Activated naive CD4-positive, alpha-beta T cell treated with anti-CD3 and anti-CD28 coated beads for 36 hours (primary cell): ENCODE data around the gene SAG. TPM values are rescaled to one million over a fixed set of nuclear protein-coding genes. Genes with fewer than 3 reads are reported as not detected.

Experiments
- CTCF ChIA-PET: fragments of 350-600 bp; sonication (Branson Sonifier 250); formaldehyde crosslinking; loops from one replicate; lab custom pipeline; 2021; ENCODE audit warnings: antibody characterized with exemption; lab: Charles Lee
- DNase-seq: peaks from one replicate; pipeline ENCODE4 v3.0.0-alpha.2; 2020
- H3K27ac Mint-ChIP-seq: one replicate; pipeline ENCODE4 v1.8.0; 2021; ENCODE audit warnings: mild to moderate bottlenecking, mixed read lengths
- H3K27me3 Mint-ChIP-seq: one replicate; pipeline ENCODE4 v1.8.0; 2021; ENCODE audit warnings: low read depth, mixed read lengths
- H3K36me3 Mint-ChIP-seq: one replicate; pipeline ENCODE4 v1.8.0; 2021; ENCODE audit warnings: low read depth, mixed read lengths
- H3K4me1 Mint-ChIP-seq: one replicate; pipeline ENCODE4 v1.8.0; 2021; ENCODE audit warnings: low read depth, mixed read lengths
- H3K4me3 Mint-ChIP-seq: one replicate; pipeline ENCODE4 v1.8.0; 2021; ENCODE audit warnings: mild to moderate bottlenecking, moderate library complexity, mixed read lengths
- H3K9me3 Mint-ChIP-seq: one replicate; pipeline ENCODE4 v1.8.0; 2021; ENCODE audit warnings: mixed read lengths
- intact Hi-C: fragments of 100-400 bp; cut with micrococcal nuclease; formaldehyde crosslinking; loops from one replicate; pipeline ENCODE4 v1.15.1; 2023
- total RNA-seq, 2 experiments: library from RNA; stranded (reverse); gene quantifications; one replicate each; pipeline ENCODE4 v1.2.3, GENCODE V29; 2021

SAG gene
- total RNA-seq, 2 experiments from 2014 or later = 0.19 TPM; not detected in 1

DNA sequence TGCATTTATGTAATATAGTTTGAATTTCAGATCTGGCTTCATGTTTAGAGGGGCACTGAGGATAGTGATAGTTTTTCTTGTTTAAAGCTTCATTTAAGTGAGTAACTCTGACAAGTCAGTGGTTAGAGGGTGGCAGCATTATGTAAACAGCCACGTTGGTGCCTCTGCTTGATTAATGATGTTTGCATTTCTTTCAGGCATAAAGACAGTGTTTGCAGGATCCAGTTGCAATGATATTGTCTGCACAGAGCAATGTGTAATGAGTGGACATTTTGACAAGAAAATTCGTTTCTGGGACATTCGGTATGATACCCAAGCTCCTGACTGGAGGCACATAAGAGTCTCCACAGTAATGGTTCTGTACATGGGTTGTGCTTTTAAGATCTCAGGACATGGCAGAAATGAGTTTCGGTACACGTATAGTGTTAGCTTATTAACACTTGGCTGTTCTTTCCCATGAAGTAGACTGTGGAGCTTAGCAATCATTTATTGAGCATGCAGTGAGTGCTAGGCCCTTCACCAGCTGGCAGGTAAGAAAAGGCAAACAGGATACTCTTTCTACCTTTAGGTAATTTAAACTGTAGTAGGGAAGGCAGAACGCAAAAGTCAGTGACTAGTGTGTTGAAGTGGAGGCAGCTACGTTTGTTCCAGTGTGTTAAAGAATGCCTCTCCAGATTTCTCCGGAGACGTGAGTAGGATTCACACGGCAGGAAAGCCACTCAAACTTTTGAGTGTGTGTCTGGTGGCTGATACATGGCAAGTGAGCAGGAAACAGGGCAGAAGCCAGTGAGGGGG, 17.4 kb upstream of the SAG start:
- H3K36me3 Mint-ChIP-seq = peaks cover 58% of the 10 kb centered on the region
- no peak overlapping the region for H3K4me3 Mint-ChIP-seq
- intact Hi-C loops = no loop called here
- no peaks in the 10 kb centered on the region for H3K4me1 Mint-ChIP-seq
- no peaks in the 10 kb centered on the region for H3K9me3 Mint-ChIP-seq
- no peak overlapping the region for H3K27ac Mint-ChIP-seq
- CTCF ChIA-PET = no interaction called here
- no peaks in the 10 kb centered on the region for H3K27me3 Mint-ChIP-seq
- DNase-seq = no peak

DNA sequence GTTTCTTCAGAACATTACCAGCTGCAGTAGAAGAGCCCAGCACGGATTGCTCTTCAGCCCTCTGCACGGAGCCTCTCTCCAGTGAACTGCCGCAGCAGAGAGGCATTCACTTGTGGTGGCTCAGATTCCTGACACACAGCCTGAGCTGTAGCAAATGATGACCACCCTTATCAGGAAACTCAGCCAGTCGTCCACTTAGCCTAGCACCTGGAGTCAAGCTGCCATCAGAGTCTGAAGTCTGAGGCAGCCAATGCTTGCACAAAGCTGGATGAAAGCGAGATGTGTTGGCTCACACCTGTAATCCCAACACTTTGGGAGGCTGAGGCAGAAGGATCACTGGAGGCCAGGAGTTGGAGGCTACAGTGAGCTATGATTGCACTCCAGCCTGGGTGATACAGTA, 11.7 kb upstream of the SAG start:
- Mint-ChIP-seq H3K9me3 (no peaks in the 10 kb centered on the region), H3K4me3 (no peak overlapping the region), H3K4me1 (no peaks in the 10 kb centered on the region), H3K27me3 (no peaks in the 10 kb centered on the region), H3K27ac (no peak overlapping the region), H3K36me3 (peaks cover 39% of the 10 kb centered on the region)
- intact Hi-C loops = no loop called here
- CTCF ChIA-PET = interaction anchor here (0.6 to 1.6 kb wide), 2 partner anchors 14 to 102 kb away, joined by 3 to 4 read pairs; no protein-coding TSS in a partner anchor
- DNase-seq = no peak

DNA sequence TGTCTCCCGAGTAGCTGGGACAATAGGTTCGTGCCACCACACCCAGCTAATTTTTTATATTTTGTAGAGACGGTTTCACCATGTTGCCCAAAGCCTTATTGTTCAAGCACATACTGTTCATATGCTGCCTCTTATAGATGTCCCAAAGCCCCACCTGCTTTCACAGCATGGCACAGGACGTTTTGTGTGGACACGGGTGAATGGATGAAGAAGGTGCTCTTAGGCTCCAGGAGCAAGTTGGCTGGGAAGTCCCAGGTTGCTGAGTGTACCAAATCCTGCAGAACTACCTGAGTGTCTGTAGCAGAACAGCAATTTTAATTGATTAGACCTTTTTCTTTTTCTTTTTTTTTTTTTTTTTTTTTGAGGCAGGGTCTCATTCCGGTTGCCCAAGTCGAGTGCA, 10.5 kb upstream of the SAG start:
- no peak for DNase-seq
- H3K27me3 Mint-ChIP-seq = no peaks in the 10 kb centered on the region
- H3K36me3 Mint-ChIP-seq = peaks cover 30% of the 10 kb centered on the region
- H3K4me3 Mint-ChIP-seq = no peak overlapping the region
- intact Hi-C loops = no loop called here
- no peaks in the 10 kb centered on the region for H3K4me1 Mint-ChIP-seq
- CTCF ChIA-PET = interaction anchor here (0.7 to 1.6 kb wide), 2 partner anchors 15 to 236 kb away, joined by 3 to 4 read pairs; no protein-coding TSS in a partner anchor
- H3K9me3 Mint-ChIP-seq = no peaks in the 10 kb centered on the region
- H3K27ac Mint-ChIP-seq = no peak overlapping the region

DNA sequence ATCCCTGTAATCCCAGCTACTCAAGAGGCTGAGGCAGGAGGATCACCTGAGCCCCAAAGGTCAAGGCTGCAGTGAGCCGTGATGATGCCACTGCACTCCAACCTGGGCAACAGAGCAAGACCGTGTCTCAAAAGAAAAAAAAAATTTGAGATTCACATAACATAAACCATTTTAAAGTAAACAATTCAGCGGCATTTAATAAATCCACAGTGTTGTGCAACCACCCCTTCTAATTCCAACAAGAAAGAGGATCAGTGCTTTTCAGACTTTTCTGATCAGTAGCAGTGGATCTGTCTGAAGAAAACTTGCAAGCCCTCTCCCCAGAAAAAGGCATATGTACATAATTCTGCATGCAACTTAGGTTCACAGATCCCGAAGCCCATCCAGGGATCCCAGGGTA, 7.2 kb upstream of the SAG start:
- Mint-ChIP-seq H3K27me3 (no peaks in the 10 kb centered on the region), H3K9me3 (no peaks in the 10 kb centered on the region), H3K36me3 (peaks cover 6% of the 10 kb centered on the region), H3K4me3 (no peak overlapping the region), H3K27ac (no peak overlapping the region), H3K4me1 (no peaks in the 10 kb centered on the region)
- intact Hi-C loops = no loop called here
- no peak for DNase-seq
- CTCF ChIA-PET = no interaction called here

DNA sequence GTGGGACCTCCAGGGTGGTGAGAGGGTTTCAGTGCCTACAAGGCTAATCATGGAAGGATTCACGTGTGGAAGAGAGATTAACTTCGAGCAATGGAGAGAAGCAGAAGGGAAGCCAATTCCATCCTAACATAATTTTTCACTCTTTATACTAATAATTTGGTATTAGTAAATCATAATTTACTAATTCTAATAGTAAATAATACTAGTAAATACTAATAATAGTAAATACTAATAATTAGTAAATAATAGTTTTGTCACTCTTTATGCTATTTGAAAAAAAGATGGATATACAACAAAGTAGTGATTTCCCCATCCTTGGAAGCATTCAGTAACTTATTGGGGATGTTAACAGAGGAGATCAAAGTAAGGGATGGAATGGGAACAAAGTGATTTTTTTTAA, 6.4 kb upstream of the SAG start:
- Mint-ChIP-seq H3K27me3 (no peaks in the 10 kb centered on the region), H3K27ac (no peak overlapping the region), H3K4me3 (no peak overlapping the region), H3K4me1 (no peaks in the 10 kb centered on the region), H3K36me3 (peaks cover 2% of the 10 kb centered on the region), H3K9me3 (no peaks in the 10 kb centered on the region)
- DNase-seq = no peak
- intact Hi-C loops = no loop called here
- CTCF ChIA-PET = no interaction called here

DNA sequence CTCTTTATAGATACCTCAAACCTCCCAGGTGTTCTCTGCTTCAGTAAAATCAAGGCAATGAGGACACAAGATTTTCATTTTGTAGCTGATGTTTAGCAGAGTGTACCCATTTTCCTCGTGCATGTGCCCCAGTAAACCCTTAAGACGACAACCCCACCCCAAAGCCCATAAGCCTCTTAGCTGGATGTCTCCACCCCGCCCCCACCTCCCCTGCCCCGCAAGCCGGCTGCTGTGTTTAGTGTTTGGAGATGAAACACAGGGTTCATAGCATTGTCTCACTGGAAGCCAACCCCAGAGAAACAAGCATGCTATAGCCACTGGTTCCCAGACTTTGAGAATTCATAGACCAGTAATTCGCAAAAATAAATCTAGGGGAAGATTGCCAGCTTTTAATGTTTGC, 5.8 kb upstream of the SAG start:
- intact Hi-C loops = no loop called here
- CTCF ChIA-PET = no interaction called here
- Mint-ChIP-seq H3K9me3 (no peaks in the 10 kb centered on the region), H3K4me3 (no peak overlapping the region), H3K4me1 (no peaks in the 10 kb centered on the region), H3K27me3 (no peaks in the 10 kb centered on the region), H3K27ac (no peak overlapping the region), H3K36me3 (no peaks in the 10 kb centered on the region)
- DNase-seq = no peak

DNA sequence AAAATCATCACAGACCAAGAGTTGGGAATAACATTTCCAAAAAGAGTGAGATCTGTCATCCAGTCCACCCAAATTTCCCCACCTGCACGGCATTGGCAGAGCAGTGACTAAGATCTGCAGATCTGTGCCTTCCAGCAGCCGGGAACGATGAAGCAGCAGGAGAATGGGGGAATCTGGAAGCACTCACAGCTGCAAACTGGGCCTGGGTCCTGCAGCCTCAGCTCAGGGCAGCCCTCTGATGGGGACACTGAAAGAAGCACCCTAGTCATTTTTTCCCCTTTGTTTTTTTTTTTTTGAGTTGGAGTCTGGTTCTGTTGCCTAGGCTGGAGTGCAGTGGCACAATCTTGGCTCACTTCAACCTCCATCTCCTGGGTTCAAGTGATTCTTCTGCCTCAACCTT, 4.4 kb upstream of the SAG start:
- no peak overlapping the region for H3K4me3 Mint-ChIP-seq
- no peaks in the 10 kb centered on the region for H3K36me3 Mint-ChIP-seq
- H3K4me1 Mint-ChIP-seq = no peaks in the 10 kb centered on the region
- intact Hi-C loops = no loop called here
- H3K27me3 Mint-ChIP-seq = no peaks in the 10 kb centered on the region
- CTCF ChIA-PET = no interaction called here
- H3K27ac Mint-ChIP-seq = no peak overlapping the region
- H3K9me3 Mint-ChIP-seq = no peaks in the 10 kb centered on the region
- DNase-seq = no peak

DNA sequence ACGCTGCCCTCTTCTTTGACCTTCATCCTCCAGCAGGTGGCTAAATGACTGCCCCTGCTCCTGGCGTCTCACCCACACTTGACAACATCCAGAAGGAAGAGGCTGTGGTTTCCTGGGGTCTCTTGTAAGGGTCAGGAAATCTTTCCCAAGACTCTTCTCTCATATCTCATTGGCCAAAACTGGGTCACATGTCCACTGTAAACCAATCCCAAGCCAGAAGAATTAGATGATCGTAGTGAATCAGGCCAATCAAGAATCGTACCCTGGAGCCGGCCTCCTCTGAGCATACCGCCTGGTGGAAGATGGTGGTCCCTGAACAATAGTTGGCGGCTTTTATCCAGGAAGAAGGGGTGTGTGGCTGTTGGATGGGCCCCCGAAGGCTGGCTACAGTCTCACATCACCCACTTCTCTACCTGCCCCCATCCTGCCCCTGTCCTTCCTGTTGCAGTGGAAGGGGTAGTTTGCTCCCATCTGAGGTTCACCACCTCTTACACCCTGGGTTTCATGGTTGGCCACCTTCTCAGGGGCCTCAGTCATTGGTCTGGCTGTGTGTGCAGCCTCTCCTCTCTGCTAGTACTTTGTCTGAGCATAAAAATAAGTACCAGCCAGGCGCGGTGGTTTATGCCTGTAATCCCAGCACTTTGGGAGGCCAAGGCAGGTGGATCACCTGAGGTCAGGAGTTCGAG, 3.8 kb downstream of the SAG start:
- CTCF ChIA-PET = no interaction called here
- Mint-ChIP-seq H3K36me3 (no peaks in the 10 kb centered on the region), H3K27me3 (no peaks in the 10 kb centered on the region), H3K27ac (no peak overlapping the region), H3K4me3 (no peak overlapping the region), H3K4me1 (no peaks in the 10 kb centered on the region), H3K9me3 (no peaks in the 10 kb centered on the region)
- DNase-seq = no peak
- intact Hi-C loops = no loop called here

DNA sequence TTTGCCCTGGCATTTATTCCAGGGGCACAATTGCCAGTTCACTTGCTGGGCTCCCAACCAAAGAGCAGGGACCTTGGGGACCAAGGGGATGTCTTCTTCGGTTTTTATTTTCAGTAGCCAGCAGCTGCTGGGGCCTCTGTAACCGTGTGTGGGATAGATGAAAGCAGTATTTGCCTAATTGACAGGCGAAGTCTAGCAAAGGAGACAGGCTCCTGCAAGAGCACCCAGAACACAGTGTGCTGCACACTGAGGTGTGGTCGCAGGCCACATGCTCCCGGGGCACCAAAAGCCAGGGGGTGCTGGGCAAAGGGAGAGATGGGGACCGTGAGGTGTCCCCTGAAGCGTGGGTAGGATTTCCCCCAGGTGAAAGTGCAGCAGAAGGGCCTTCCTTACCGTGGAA, 5.3 kb downstream of the SAG start:
- Mint-ChIP-seq H3K27me3 (no peaks in the 10 kb centered on the region), H3K36me3 (no peaks in the 10 kb centered on the region), H3K9me3 (no peaks in the 10 kb centered on the region), H3K4me3 (no peak overlapping the region), H3K27ac (no peak overlapping the region), H3K4me1 (no peaks in the 10 kb centered on the region)
- intact Hi-C loops = no loop called here
- DNase-seq = no peak
- CTCF ChIA-PET = interaction anchor here (1.1 kb wide), 1 partner anchor 90 kb away, joined by 6 read pairs; no protein-coding TSS in a partner anchor

DNA sequence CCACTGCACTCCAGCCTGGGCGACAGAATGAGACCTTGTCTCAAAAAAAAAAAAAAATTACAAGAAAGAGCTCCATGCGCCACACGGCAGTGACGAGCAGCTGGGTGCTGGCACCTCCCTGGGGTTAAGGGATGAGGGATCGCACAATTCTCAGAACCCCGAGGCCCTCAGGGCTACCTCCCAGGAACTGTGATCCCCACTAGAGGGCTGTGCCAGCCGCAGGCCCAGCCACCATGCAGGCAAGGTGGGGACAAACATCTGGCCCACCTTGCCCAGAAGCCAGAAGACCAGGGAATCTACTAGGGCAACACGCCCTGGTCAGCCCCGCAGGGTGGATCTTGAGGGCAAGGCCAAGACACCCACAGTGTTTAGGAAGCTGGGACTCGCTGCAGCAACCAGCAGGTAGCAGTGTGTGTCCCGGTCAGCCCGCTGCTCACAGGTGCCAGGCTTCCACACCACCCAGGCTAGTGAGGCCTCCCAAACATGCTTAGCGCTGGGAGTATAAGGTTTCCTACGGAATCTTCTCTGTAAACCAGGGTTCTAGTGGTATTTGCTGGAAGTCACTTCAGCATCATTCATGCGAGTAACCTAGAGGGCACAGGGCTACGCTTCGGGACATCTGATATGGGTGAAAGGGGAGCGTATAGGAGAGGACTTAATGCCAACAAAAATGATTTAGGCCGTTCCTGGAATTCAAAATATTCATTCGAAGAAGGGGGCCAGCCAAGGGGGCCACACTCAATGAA, 6.7 kb downstream of the SAG start:
- no peak overlapping the region for H3K27ac Mint-ChIP-seq
- H3K4me3 Mint-ChIP-seq = no peak overlapping the region
- intact Hi-C loops = no loop called here
- no peaks in the 10 kb centered on the region for H3K4me1 Mint-ChIP-seq
- no peak for DNase-seq
- no peaks in the 10 kb centered on the region for H3K9me3 Mint-ChIP-seq
- H3K27me3 Mint-ChIP-seq = no peaks in the 10 kb centered on the region
- CTCF ChIA-PET = interaction anchor here (0.7 kb wide), 1 partner anchor 112 kb away, joined by 3 read pairs; no protein-coding TSS in a partner anchor
- no peaks in the 10 kb centered on the region for H3K36me3 Mint-ChIP-seq

DNA sequence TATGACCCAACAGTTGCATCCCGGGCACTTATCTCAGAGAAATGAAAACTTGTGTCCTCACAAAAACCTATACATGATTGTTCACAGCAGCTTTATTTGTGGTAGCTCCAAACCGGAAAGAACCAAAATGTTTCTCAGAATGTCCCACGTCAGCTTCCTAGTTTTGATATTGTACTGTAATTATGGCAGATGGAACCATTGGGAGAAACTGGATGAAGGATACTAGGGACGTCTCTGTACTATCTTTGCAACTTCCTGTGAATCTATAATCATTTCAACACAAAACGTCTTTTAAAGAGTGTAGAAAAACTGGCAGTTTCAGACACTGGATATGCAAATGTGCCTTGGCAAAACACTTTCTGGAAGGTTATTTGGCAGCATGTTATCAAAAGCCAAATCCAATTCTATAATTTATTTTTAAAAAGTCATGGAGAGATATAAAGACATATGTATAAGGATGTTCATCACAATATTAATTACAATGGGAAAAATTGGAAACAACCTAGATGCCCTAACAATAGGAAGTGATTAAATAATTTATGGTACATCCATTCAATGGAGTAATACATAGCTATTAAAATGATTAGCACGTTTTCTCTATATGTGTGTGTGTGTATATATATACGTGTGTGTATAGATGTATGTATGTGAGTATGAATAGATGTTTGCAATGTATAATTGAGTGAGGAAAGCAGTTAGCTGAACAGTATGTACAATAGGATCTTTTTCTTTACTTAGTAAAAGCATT, 9.8 kb downstream of the SAG start:
- Mint-ChIP-seq H3K36me3 (no peaks in the 10 kb centered on the region), H3K4me3 (no peak overlapping the region), H3K4me1 (no peaks in the 10 kb centered on the region), H3K27me3 (no peaks in the 10 kb centered on the region), H3K9me3 (no peaks in the 10 kb centered on the region), H3K27ac (no peak overlapping the region)
- DNase-seq = no peak
- CTCF ChIA-PET = interaction anchor here (0.6 kb wide), 1 partner anchor 11 kb away, joined by 3 read pairs; no protein-coding TSS in a partner anchor
- intact Hi-C loops = no loop called here

DNA sequence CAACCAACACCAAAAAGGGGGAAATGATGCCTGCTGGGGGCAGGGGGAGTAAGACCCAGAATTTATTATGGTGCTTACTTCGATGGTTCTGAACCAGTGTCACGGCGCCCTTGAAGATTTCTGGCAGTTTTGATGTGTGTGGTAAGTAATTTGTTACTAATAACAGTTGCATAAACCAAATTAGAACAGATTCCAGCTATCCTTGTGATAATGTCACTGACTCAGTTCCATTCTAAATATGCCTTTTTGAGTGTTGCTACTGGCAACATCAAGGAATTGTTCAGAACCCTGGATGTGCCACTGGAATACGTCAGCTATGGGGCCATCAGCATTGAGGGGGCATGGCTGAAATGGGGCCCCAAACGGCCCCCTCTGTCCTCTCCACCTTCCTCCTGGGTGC, 11.6 kb downstream of the SAG start:
- intact Hi-C loops = no loop called here
- no peak for DNase-seq
- Mint-ChIP-seq H3K9me3 (no peaks in the 10 kb centered on the region), H3K4me1 (no peaks in the 10 kb centered on the region), H3K36me3 (no peaks in the 10 kb centered on the region), H3K4me3 (no peak overlapping the region), H3K27me3 (no peaks in the 10 kb centered on the region), H3K27ac (no peak overlapping the region)
- CTCF ChIA-PET = no interaction called here
